ENCODE data around the gene BATF.

The BATF gene

DNA sequence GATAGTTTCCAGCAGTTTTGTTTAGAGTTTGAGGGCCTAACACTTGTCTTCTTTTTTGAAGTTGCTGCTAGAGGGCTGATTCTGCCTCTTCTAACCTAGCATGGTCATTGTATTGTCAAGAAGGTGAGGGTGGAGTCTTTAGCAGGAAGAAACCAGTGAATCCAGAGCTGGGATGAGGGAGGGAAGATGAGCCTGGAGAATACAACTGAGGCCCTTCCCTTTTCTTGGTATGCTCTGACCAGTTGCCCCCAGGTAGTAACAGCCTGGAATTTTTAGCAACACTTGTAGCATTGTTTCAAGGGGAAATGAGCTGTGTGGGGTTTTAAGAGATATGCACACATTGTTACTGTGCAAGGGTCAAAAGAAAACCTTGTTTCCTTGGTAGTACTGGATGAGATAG lies 65.1 kb downstream of the BATF start:
- DNase-seq (ENCODE audit: low read depth), result no peak
- no peak overlapping the region for H3K4me3 ChIP-seq (replicated peaks; ENCODE audit: low read depth, low read length)
- TF ChIP-seq, protein P1, sequence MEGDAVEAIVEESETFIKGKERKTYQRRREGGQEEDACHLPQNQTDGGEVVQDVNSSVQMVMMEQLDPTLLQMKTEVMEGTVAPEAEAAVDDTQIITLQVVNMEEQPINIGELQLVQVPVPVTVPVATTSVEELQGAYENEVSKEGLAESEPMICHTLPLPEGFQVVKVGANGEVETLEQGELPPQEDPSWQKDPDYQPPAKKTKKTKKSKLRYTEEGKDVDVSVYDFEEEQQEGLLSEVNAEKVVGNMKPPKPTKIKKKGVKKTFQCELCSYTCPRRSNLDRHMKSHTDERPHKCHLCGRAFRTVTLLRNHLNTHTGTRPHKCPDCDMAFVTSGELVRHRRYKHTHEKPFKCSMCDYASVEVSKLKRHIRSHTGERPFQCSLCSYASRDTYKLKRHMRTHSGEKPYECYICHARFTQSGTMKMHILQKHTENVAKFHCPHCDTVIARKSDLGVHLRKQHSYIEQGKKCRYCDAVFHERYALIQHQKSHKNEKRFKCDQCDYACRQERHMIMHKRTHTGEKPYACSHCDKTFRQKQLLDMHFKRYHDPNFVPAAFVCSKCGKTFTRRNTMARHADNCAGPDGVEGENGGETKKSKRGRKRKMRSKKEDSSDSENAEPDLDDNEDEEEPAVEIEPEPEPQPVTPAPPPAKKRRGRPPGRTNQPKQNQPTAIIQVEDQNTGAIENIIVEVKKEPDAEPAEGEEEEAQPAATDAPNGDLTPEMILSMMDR (IDR thresholded peaks at IDR 0.05; ENCODE audit: low read length, missing control alignments), result no peak

GRCh38 chr14:75589931-75590330 lies 67.7 kb downstream of the BATF start:
- TF ChIP-seq, protein P1 (IDR thresholded peaks at IDR 0.05; ENCODE audit: low read length, missing control alignments), result no peak
- H3K4me3 ChIP-seq (replicated peaks; ENCODE audit: low read depth, low read length), result no peak overlapping the region
- DNase-seq (ENCODE audit: low read depth), result no peak

DNA sequence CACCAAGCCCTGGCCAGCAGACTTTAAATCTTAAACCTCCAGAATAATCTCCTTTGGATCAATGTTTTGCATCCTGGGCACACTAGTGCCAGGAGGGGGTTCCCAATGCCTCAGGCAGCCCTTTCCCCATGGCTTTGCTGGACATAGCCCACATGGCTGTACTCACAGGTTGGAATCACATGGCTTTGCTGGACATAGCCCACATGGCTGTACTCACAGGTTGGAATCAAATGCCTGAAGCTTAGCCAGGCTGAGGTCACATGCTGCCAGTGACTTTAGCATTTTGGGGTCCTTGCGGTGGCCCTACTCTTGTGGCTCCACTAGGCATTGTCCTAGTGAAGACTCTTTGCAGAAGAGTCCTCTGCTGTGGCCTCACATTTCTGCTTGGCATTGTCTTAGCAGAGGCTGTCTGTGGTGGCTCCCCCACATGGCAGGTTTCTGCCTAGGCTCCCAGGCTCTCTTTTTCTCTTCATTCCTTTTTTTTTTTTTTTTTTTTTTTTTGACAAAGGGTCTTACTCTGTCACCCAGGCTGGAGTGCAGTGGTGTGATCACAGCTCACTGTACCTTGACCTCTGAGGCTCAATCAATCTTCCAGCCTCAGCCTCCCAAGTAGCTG lies 69.2 kb downstream of the BATF start:
- DNase-seq (ENCODE audit: low read depth), result no peak
- no peak overlapping the region for H3K4me3 ChIP-seq (replicated peaks; ENCODE audit: low read depth, low read length)
- TF ChIP-seq, protein P1 (IDR thresholded peaks at IDR 0.05; ENCODE audit: low read length, missing control alignments), result no peak

DNA sequence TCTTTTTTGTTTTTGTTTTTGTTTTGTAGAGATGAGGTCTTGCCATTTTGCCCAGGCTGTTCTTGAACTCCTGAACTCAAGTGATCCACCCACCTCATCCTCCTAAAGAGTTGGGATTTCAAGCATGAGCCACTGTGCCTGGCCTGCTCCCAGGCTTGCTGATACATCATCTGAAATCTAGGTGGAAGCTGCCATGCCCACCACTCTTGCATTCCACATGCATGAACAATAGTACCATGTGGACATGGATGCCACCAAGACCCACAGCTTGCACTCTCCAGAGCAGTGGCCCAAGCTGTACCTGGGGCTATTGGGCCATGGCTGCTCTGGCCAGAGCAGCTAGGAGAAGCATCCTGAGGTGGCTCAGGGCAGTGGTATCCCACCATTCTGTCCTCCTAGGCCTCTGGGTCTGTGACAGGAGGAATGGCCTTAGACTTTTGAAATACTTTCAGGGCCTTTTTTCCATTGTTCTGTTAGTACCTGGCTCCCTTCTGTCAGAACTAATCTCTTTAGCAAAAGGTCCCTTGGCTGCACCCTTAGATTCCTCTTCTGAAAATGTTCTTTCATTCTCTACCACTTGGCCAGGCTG lies 69.8 kb downstream of the BATF start:
- TF ChIP-seq, protein P1 (IDR thresholded peaks at IDR 0.05; ENCODE audit: low read length, missing control alignments), result no peak
- H3K4me3 ChIP-seq (replicated peaks; ENCODE audit: low read depth, low read length), result no peak overlapping the region
- no peak for DNase-seq (ENCODE audit: low read depth)

DNA sequence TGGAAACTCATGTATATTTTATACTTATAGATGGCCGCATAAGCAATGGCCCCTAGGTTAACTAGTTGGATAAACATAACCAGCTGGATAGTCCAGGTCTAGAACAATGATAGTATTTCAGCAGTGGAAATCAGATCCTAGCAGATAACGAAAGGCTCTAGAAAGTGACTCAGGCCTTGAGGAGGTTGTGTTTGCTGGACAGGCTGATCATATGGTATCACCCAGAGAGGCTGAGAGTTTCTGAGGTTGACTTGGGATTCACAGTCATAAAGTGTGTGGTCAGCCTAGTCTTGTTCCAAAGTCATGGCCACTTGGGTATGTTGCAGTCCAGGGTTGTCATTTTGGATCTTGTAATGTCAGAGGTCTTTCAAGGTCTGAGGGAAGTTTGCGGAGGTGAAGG lies 73.0 kb downstream of the BATF start:
- no peak overlapping the region for H3K4me3 ChIP-seq (replicated peaks; ENCODE audit: low read depth, low read length)
- TF ChIP-seq, protein P1 (IDR thresholded peaks at IDR 0.05; ENCODE audit: low read length, missing control alignments), result no peak
- no peak for DNase-seq (ENCODE audit: low read depth)
